HEK293 (cell line): ENCODE data around the gene IGSF9.
A peak's percentile ranks its signal among the peaks of the same experiment; 100 is the strongest.

Source experiments
- BCL11A ChIP-seq: fragments of 450-650 bp; formaldehyde crosslinking; IDR thresholded peaks from 2 replicates; pipeline ENCODE4 v1.5.1; 2016; ENCODE audit warnings: low read depth, missing biosample characterization, missing genetic modification characterization
- GFI1B ChIP-seq: fragments of 450-650 bp; formaldehyde crosslinking; IDR thresholded peaks from 2 replicates; pipeline ENCODE4 v1.5.1; 2016; ENCODE audit warnings: missing biosample characterization, missing genetic modification characterization
- GLIS1 ChIP-seq: fragments of 450-650 bp; formaldehyde crosslinking; IDR thresholded peaks from 2 replicates; pipeline ENCODE4 v1.5.1; 2016; ENCODE audit warnings: missing biosample characterization, missing genetic modification characterization
- HIC1 ChIP-seq: fragments of 450-650 bp; formaldehyde crosslinking; IDR thresholded peaks from 2 replicates; pipeline ENCODE4 v1.5.1; 2016; ENCODE audit warnings: missing biosample characterization, missing genetic modification characterization
- ZBTB21 ChIP-seq: fragments of 450-650 bp; formaldehyde crosslinking; IDR thresholded peaks from 2 replicates; pipeline ENCODE4 v1.5.1; 2017; ENCODE audit warnings: missing biosample characterization, missing genetic modification characterization
- ZBTB6 ChIP-seq: fragments of 450-650 bp; formaldehyde crosslinking; IDR thresholded peaks from 2 replicates; pipeline ENCODE4 v1.5.1; 2017; ENCODE audit warnings: missing biosample characterization, missing genetic modification characterization
- ZBTB8A ChIP-seq: fragments of 450-650 bp; formaldehyde crosslinking; IDR thresholded peaks from 2 replicates; pipeline ENCODE4 v1.5.1; 2016; ENCODE audit warnings: missing biosample characterization, missing genetic modification characterization
- ZIC2 ChIP-seq: fragments of 450-650 bp; formaldehyde crosslinking; IDR thresholded peaks from 2 replicates; pipeline ENCODE4 v1.5.1; 2016; ENCODE audit warnings: missing biosample characterization, missing genetic modification characterization
- ZNF155 ChIP-seq: fragments of 450-650 bp; formaldehyde crosslinking; IDR thresholded peaks from 2 replicates; pipeline ENCODE4 v1.5.1; 2016; ENCODE audit warnings: missing biosample characterization, missing genetic modification characterization
- ZNF174 ChIP-seq: fragments of 450-650 bp; formaldehyde crosslinking; IDR thresholded peaks from 2 replicates; pipeline ENCODE4 v1.5.0; 2017; ENCODE audit warnings: missing biosample characterization, mild to moderate bottlenecking, missing genetic modification characterization
- ZNF214 ChIP-seq: fragments of 450-650 bp; formaldehyde crosslinking; IDR thresholded peaks from 2 replicates; pipeline ENCODE4 v1.5.1; 2017; ENCODE audit warnings: missing biosample characterization, mild to moderate bottlenecking, missing genetic modification characterization, borderline replicate concordance
- ZNF24 ChIP-seq: fragments of 450-650 bp; formaldehyde crosslinking; IDR thresholded peaks from 2 replicates; pipeline ENCODE4 v1.5.1; 2016; ENCODE audit warnings: missing biosample characterization, missing genetic modification characterization
- ZNF266 ChIP-seq: fragments of 450-650 bp; formaldehyde crosslinking; IDR thresholded peaks from 2 replicates; pipeline ENCODE4 v1.5.1; 2016; ENCODE audit warnings: missing biosample characterization, missing genetic modification characterization, low read depth
- ZNF426 ChIP-seq: fragments of 450-650 bp; formaldehyde crosslinking; IDR thresholded peaks from 2 replicates; pipeline ENCODE4 v1.5.1; 2017; ENCODE audit warnings: missing biosample characterization, missing genetic modification characterization, mild to moderate bottlenecking, inconsistent platforms, moderate library complexity
- ZNF514 ChIP-seq: fragments of 450-650 bp; formaldehyde crosslinking; IDR thresholded peaks from 2 replicates; pipeline ENCODE4 v1.5.1; 2016; ENCODE audit warnings: missing biosample characterization, missing genetic modification characterization
- ZNF621 ChIP-seq: fragments of 450-650 bp; formaldehyde crosslinking; IDR thresholded peaks from 2 replicates; pipeline ENCODE4 v1.5.1; 2017; ENCODE audit warnings: missing biosample characterization, missing genetic modification characterization
- ZNF692 ChIP-seq: fragments of 450-650 bp; formaldehyde crosslinking; IDR thresholded peaks from 2 replicates; pipeline ENCODE4 v1.5.1; 2016; ENCODE audit warnings: missing biosample characterization, missing genetic modification characterization
- ZNF785 ChIP-seq: fragments of 450-650 bp; formaldehyde crosslinking; IDR thresholded peaks from 2 replicates; pipeline ENCODE4 v1.5.1; 2016; ENCODE audit warnings: missing biosample characterization, missing genetic modification characterization
- ZNF843 ChIP-seq: fragments of 450-650 bp; formaldehyde crosslinking; IDR thresholded peaks from 2 replicates; pipeline ENCODE4 v1.5.1; 2016; ENCODE audit warnings: missing biosample characterization, missing genetic modification characterization
- ZSCAN30 ChIP-seq: fragments of 450-650 bp; IDR thresholded peaks from 2 replicates; pipeline ENCODE4 v1.5.1; 2018; ENCODE audit warnings: missing biosample characterization, mild to moderate bottlenecking, missing genetic modification characterization, moderate library complexity
- ZSCAN5A ChIP-seq: fragments of 450-650 bp; formaldehyde crosslinking; IDR thresholded peaks from 2 replicates; pipeline ENCODE4 v1.5.1; 2016; ENCODE audit warnings: missing biosample characterization, missing genetic modification characterization
- TF ChIP-seq, protein P1 (sequence below): fragments of 450-650 bp; formaldehyde crosslinking; IDR thresholded peaks from 2 replicates; pipeline ENCODE4 v1.5.1; 2016; ENCODE audit warnings: missing biosample characterization, missing genetic modification characterization
- TF ChIP-seq, protein P2 (sequence below): fragments of 450-650 bp; formaldehyde crosslinking; IDR thresholded peaks from 2 replicates; pipeline ENCODE4 v1.5.1; 2016; ENCODE audit warnings: missing biosample characterization, missing genetic modification characterization

Gene IGSF9

DNA sequence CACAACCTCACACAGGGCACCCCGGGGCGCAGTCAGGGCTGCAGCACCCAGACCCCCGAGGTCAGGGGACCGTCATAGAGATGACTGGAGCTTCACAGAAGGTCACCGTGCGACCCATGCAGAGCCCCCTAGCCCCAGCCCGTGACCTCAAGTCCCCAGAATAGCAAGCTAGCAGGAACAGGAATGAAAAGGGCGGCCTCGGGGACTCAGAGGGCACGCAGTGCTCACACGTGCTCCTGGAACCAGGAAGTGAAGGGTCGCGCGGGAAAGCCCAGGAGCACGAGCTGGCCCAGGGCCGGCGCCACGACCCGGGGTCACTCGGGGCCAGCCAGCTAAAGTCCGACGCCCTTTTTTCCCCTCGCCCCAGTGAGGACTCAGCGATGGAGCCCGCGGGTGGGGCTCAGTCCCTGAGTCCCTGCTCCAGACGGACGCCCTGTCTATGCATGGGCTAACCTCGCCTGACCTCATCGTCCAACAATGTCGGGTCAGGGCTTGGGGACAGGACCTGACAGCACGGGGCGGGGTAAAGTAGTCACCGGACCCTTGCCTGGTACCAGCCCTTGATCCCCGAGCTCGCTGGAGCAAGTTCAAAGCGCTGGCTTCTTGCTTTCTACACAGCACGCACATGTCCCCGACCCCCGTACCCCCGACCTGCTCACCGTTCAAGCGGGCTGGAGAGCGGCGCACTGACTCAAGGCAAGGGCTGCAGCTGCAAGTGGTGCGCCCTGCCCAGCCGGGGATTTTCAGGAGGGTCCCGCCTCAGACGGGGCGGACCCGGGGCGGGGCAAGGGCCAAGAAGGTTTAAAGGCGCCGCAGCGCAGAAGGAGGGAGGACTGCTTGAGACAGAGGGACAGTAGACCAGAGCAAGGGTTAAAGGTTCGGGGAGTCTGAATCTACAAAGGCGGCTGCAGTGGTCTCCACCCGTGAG is 20.4 kb downstream of the IGSF9 start, which contains the start of gene TAGLN2 (continued):
- peak; percentile 17; the same call in 1 of the 2 replicates for TF ChIP-seq ZSCAN5A (tag by site-specific recombination)
- TF ChIP-seq ZNF266 (tag by site-specific recombination) = no peak; the same call in 1 of the 2 replicates
- TF ChIP-seq ZNF214 (tag by site-specific recombination) = no peak
- no peak for TF ChIP-seq GFI1B
- peak; percentile 72 for TF ChIP-seq ZBTB8A
- TF ChIP-seq, protein P1, sequence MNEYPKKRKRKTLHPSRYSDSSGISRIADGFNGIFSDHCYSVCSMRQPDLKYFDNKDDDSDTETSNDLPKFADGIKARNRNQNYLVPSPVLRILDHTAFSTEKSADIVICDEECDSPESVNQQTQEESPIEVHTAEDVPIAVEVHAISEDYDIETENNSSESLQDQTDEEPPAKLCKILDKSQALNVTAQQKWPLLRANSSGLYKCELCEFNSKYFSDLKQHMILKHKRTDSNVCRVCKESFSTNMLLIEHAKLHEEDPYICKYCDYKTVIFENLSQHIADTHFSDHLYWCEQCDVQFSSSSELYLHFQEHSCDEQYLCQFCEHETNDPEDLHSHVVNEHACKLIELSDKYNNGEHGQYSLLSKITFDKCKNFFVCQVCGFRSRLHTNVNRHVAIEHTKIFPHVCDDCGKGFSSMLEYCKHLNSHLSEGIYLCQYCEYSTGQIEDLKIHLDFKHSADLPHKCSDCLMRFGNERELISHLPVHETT (tag by site-specific recombination) = 0 out of 2 replicates have a peak, but pooled peaks have one; percentile 8
- TF ChIP-seq ZNF514 = no peak
- no peak for TF ChIP-seq ZNF174 (tag by site-specific recombination)
- no peak for TF ChIP-seq ZNF155 (tag by site-specific recombination)
- 0 out of 2 replicates have a peak, but pooled peaks have one; percentile 22 for TF ChIP-seq ZSCAN30 (tag by site-specific recombination)
- TF ChIP-seq ZBTB21 (tag by site-specific recombination) = no peak
- TF ChIP-seq HIC1 (tag by site-specific recombination) = peak; percentile 3
- TF ChIP-seq ZNF426 = no peak
- TF ChIP-seq ZNF24 (tag by site-specific recombination) = no peak
- no peak; the same call in 1 of the 2 replicates for TF ChIP-seq ZNF843 (tag by site-specific recombination)
- TF ChIP-seq ZNF621 (tag by site-specific recombination) = no peak
- peak; percentile 54; the same call in 1 of the 2 replicates for TF ChIP-seq ZNF692 (tag by site-specific recombination)
- peak; percentile 9; the same call in 1 of the 2 replicates for TF ChIP-seq ZIC2 (tag by site-specific recombination)
- TF ChIP-seq ZBTB6 (tag by site-specific recombination) = no peak
- TF ChIP-seq, protein P2, sequence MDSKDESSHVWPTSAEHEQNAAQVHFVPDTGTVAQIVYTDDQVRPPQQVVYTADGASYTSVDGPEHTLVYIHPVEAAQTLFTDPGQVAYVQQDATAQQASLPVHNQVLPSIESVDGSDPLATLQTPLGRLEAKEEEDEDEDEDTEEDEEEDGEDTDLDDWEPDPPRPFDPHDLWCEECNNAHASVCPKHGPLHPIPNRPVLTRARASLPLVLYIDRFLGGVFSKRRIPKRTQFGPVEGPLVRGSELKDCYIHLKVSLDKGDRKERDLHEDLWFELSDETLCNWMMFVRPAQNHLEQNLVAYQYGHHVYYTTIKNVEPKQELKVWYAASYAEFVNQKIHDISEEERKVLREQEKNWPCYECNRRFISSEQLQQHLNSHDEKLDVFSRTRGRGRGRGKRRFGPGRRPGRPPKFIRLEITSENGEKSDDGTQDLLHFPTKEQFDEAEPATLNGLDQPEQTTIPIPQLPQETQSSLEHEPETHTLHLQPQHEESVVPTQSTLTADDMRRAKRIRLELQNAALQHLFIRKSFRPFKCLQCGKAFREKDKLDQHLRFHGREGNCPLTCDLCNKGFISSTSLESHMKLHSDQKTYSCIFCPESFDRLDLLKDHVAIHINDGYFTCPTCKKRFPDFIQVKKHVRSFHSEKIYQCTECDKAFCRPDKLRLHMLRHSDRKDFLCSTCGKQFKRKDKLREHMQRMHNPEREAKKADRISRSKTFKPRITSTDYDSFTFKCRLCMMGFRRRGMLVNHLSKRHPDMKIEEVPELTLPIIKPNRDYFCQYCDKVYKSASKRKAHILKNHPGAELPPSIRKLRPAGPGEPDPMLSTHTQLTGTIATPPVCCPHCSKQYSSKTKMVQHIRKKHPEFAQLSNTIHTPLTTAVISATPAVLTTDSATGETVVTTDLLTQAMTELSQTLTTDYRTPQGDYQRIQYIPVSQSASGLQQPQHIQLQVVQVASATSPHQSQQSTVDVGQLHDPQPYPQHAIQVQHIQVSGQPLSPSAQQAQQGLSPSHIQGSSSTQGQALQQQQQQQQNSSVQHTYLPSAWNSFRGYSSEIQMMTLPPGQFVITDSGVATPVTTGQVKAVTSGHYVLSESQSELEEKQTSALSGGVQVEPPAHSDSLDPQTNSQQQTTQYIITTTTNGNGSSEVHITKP (tag by site-specific recombination) = peak; percentile 73
- peak; percentile 50; the same call in 1 of the 2 replicates for TF ChIP-seq GLIS1
- peak; percentile 6; the same call in 1 of the 2 replicates for TF ChIP-seq BCL11A (tag by site-specific recombination)
- TF ChIP-seq ZNF785 (tag by site-specific recombination) = no peak
